IPS-20b (cell line): ENCODE results near the gene BRSK2.
"Not testable (repeated sequence)": the region's sequence is repeated elsewhere in the genome, so short reads cannot be mapped to it uniquely, and the experiment has no call there.

Experiments
- H3K27ac ChIP-seq: one replicate; pipeline ENCODE4 v1.5.1; 2013; ENCODE audit warnings: low read length
- H3K27me3 ChIP-seq: 2 replicates; pipeline ENCODE4 v1.6.1; 2013; ENCODE audit warnings: mild to moderate bottlenecking, low read length, inconsistent platforms; ENCODE audit not compliant: insufficient read depth
- H3K36me3 ChIP-seq: 2 replicates; pipeline ENCODE4 v1.6.1; 2013; ENCODE audit warnings: low read depth, mild to moderate bottlenecking, inconsistent platforms, low read length, moderate library complexity; ENCODE audit not compliant: insufficient read depth
- H3K4me1 ChIP-seq: 2 replicates; pipeline ENCODE4 v1.6.1; 2013; ENCODE audit warnings: mild to moderate bottlenecking, control low read depth, inconsistent platforms, low read length, moderate library complexity; ENCODE audit not compliant: insufficient read depth
- H3K4me3 ChIP-seq: 2 replicates; pipeline ENCODE4 v1.5.1; 2013; ENCODE audit warnings: mild to moderate bottlenecking, low read length, inconsistent platforms
- H3K9ac ChIP-seq: 2 replicates; pipeline ENCODE4 v1.6.1; 2013; ENCODE audit warnings: low read depth, mild to moderate bottlenecking, inconsistent platforms, low read length, moderate library complexity
- H3K9me3 ChIP-seq: 2 replicates; pipeline ENCODE4 v1.6.1; 2013; ENCODE audit warnings: mild to moderate bottlenecking, low read depth, low read length, inconsistent platforms; ENCODE audit not compliant: insufficient read depth

Gene BRSK2

GRCh38 chr11:1389932-1390568 lies at the start of gene BRSK2:
TSS of gene BRSK2 (plus strand) at chr11:1389934. CDS start at chr11:1390285, 351 bp downstream.
- Histone ChIP-seq H3K9ac (peak within 1 kb of the TSS; percentile 80), H3K4me1 (peaks cover 4% of the 10 kb centered on the region; the same call in 1 of the 2 replicates), H3K27ac (no peak within 1 kb of the TSS), H3K4me3 (peak within 1 kb of the TSS; percentile 77), H3K27me3 (peaks cover 31% of the 10 kb centered on the region), H3K36me3 (no peaks in the 10 kb centered on the region), H3K9me3 (no peaks in the 10 kb centered on the region)

- H3K4me1 ChIP-seq, result peaks cover 4% of the 10 kb centered on the region; the same call in 1 of the 2 replicates
- peaks cover 46% of the 10 kb centered on the region for H3K27me3 ChIP-seq
- H3K9me3 ChIP-seq, result no peaks in the 10 kb centered on the region
- no peak overlapping the region for H3K4me3 ChIP-seq
- H3K36me3 ChIP-seq, result no peaks in the 10 kb centered on the region
- no peak overlapping the region for H3K9ac ChIP-seq
- H3K27ac ChIP-seq, result no peak overlapping the region
Observed at GRCh38 chr11:1340111-1340510, 49.6 kb upstream of the BRSK2 start.

DNA sequence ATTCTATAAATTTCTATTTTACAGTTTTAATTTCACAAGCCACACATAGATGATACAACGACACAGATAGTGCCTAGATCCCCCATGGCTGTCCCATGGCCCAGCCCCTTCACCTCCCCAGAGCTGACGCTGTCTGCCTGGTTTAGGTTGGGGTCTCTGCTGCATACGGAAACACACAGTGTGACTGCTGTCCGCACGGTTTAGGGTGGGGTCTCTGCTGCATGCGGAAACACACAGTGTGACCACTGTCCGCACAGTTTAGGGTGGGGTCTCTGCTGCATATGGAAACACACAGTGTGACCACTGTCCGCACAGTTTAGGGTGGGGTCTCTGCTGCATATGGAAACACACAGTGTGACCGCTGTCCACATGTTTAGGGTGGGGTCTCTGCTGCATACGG lies 48.5 kb upstream of the BRSK2 start:
- H3K9me3 ChIP-seq, H3K36me3 ChIP-seq, H3K4me3 ChIP-seq, H3K4me1 ChIP-seq, H3K27ac ChIP-seq, H3K9ac ChIP-seq: not testable (repeated sequence)
- H3K27me3 ChIP-seq, result peaks cover 35% of the 10 kb centered on the region

- H3K9ac ChIP-seq, result no peak overlapping the region
- no peak overlapping the region for H3K27ac ChIP-seq
- no peaks in the 10 kb centered on the region for H3K4me1 ChIP-seq
- H3K27me3 ChIP-seq, result peaks cover 32% of the 10 kb centered on the region
- no peak overlapping the region for H3K4me3 ChIP-seq
- H3K9me3 ChIP-seq, result no peaks in the 10 kb centered on the region
- H3K36me3 ChIP-seq, result no peaks in the 10 kb centered on the region
Observed at GRCh38 chr11:1341928-1342524, 47.7 kb upstream of the BRSK2 start.

- H3K27me3 ChIP-seq, result peaks cover 23% of the 10 kb centered on the region
- H3K9ac ChIP-seq, result no peak overlapping the region
- no peaks in the 10 kb centered on the region for H3K9me3 ChIP-seq
- H3K36me3 ChIP-seq, result no peaks in the 10 kb centered on the region
- no peak overlapping the region for H3K4me3 ChIP-seq
- H3K4me1 ChIP-seq, result no peaks in the 10 kb centered on the region
- no peak overlapping the region for H3K27ac ChIP-seq
Observed at GRCh38 chr11:1342946-1343345, 46.8 kb upstream of the BRSK2 start.

- Histone ChIP-seq H3K27me3 (peaks cover 17% of the 10 kb centered on the region), H3K9me3 (no peaks in the 10 kb centered on the region), H3K4me1 (no peaks in the 10 kb centered on the region), H3K4me3 (no peak overlapping the region), H3K27ac (no peak overlapping the region), H3K36me3 (no peaks in the 10 kb centered on the region), H3K9ac (no peak overlapping the region)
Observed at GRCh38 chr11:1343391-1344055, 46.2 kb upstream of the BRSK2 start.

GRCh38 chr11:1344056-1344635 lies 45.6 kb upstream of the BRSK2 start:
- Histone ChIP-seq H3K4me3 (no peak overlapping the region), H3K27me3 (peaks cover 11% of the 10 kb centered on the region), H3K9ac (no peak overlapping the region), H3K4me1 (no peaks in the 10 kb centered on the region; the same call in 1 of the 2 replicates), H3K27ac (no peak overlapping the region), H3K36me3 (no peaks in the 10 kb centered on the region), H3K9me3 (no peaks in the 10 kb centered on the region)

GRCh38 chr11:1345737-1346513 lies 43.8 kb upstream of the BRSK2 start:
- H3K36me3 ChIP-seq, result no peaks in the 10 kb centered on the region
- H3K4me3 ChIP-seq, result no peak overlapping the region
- no peaks in the 10 kb centered on the region for H3K27me3 ChIP-seq
- H3K27ac ChIP-seq, result no peak overlapping the region
- H3K4me1 ChIP-seq, result no peaks in the 10 kb centered on the region; the same call in 1 of the 2 replicates
- H3K9me3 ChIP-seq, result no peaks in the 10 kb centered on the region
- no peak overlapping the region for H3K9ac ChIP-seq

DNA sequence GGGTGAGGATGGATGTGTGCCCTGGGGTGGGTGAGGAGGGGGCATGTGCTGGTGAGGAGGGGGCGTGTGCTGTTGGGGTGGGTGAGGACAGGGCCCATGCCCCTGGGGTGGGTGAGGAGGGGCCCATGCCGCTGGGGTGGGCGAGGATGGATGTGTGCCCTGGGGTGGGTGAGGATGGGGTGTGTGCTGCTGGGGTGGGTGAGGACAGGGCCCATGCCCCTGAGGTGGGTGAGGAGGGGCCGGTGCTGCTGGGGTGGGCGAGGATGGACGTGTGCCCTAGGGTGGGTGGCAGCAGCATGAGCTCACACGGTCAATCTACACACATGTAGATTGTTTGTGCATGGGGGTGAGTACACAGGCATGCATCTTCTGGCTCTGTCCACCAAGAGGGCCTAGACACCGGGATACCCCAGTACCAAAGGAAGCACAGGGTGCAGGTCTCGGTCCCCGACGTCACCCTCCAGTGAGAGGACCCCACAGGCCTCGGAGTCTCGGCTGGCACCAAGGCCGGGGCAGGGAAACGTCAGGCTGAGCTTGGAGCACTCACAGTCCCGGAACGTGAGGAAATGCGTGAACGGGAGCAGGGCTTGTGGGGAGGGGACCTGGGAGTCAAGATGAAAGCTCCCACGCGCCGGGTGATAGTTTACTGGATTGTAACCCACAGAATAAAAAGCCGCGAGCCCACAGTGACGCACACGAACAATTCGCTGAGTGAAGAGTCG lies 42.9 kb upstream of the BRSK2 start:
- Histone ChIP-seq H3K27ac (no peak overlapping the region), H3K9me3 (no peaks in the 10 kb centered on the region), H3K4me3 (no peak overlapping the region), H3K36me3 (no peaks in the 10 kb centered on the region), H3K4me1 (no peaks in the 10 kb centered on the region; the same call in 1 of the 2 replicates), H3K9ac (no peak overlapping the region), H3K27me3 (no peaks in the 10 kb centered on the region)

DNA sequence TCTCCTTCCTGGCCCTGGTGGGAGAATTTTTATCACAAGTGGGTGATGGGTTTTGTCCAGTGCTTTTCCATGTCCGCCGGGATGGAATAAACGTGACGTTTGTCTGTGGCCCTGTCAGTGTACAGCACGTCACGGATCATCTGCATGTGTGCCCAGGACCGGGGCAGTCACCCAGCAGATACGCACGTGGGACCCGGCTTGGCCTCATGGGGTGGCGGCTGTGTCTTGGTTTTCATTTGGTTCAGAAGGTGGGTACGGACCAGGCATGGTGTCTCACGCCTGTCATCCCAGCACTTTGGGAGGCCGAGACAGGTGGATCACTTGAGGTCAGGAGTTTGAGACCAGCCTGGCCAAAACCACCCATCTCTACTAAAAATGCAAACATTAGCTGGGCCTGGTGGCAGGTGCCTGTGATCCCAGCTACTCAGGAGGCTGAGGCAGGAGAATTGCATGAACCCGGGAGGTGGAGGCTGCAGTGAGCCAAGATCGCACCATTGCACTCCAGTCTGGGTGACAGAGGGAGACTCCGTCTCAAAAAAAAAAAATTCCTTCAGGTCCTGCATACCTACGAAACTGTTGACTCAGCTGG lies 42.2 kb upstream of the BRSK2 start:
- H3K4me1 ChIP-seq, H3K4me3 ChIP-seq, H3K27ac ChIP-seq, H3K9me3 ChIP-seq, H3K36me3 ChIP-seq, H3K27me3 ChIP-seq, H3K9ac ChIP-seq: not testable (repeated sequence)
